SU-DHL-6 (cell line): ENCODE data around the gene HOXA9.

Source experiments
- CTCF ChIP-seq: fragments of 200-600 bp; sonication (generic); IDR thresholded peaks from one replicate; pipeline ENCODE4 v1.5.1; 2017; ENCODE audit warnings: antibody characterized with exemption, mild to moderate bottlenecking, low read length, moderate library complexity; ENCODE audit not compliant: insufficient read depth, poor library complexity, severe bottlenecking
- EZH2phosphoT487 ChIP-seq: fragments of 200-600 bp; sonication (generic), shearing (Covaris generic); conservative IDR thresholded peaks from 2 replicates; pipeline ENCODE4 v1.6.1; 2018; ENCODE audit warnings: mild to moderate bottlenecking, antibody characterized with exemption, low read length, moderate library complexity, mixed read lengths

GRCh38 chr7:27204851-27205322, 39.5 kb upstream of the HOXA9 start:
- TF ChIP-seq CTCF (no peak), EZH2phosphoT487 (no peak)
